NCI-H1930 (cell line): ENCODE results near the gene NCSTN.

Experiments used
- DNase-seq, 2 experiments: peaks; one replicate each; lab custom pipeline; 2025; lab: John Stamatoyannopoulos, UW

NCSTN gene

GRCh38 chr1:160406131-160406968, 63.2 kb downstream of the NCSTN start:
- no peak for DNase-seq

GRCh38 chr1:160407839-160408801, 64.9 kb downstream of the NCSTN start:
- DNase-seq, result no peak
